Umbilical cord (tissue), 2 donors: ENCODE measurements around the gene TTC7B. TPM values are rescaled to one million over a fixed set of nuclear protein-coding genes. Genes with fewer than 3 reads are reported as not detected.

Experiments
- DNase-seq: peaks from one replicate; pipeline ENCODE4 v3.0.0-alpha.2; 2015; ENCODE audit warnings: low spot score
- total RNA-seq: library from RNA; depleted of rRNA; stranded (reverse); fragments of >200 nt; gene quantifications from one replicate; pipeline ENCODE4 v1.2.3, GENCODE V29; 2014; ENCODE audit warnings: low replicate concordance; ENCODE audit not compliant: insufficient read depth

The TTC7B gene
- total RNA-seq, 1 donor from 2014 or later = 14.2 TPM

DNA sequence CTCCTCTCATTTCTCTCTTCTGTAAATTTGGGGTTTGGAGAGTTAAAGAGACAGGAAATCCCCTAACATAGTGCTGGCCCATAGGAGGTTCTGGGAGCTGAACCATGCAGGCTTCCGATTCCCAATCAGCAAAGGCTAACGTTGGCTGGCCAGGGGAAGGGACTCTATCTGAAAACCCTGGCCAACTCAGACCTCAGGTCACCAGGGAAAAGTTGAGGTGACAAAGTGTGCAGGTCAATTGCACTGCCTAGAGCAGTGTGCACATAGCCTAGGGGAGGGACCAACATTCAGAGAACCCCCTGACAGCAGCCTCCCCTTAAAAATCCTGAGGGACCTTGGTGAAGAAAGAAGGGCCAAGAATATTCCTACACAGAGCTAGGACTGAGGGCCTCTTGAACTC is 38.9 kb downstream of the TTC7B start:
- no peak for DNase-seq

DNA sequence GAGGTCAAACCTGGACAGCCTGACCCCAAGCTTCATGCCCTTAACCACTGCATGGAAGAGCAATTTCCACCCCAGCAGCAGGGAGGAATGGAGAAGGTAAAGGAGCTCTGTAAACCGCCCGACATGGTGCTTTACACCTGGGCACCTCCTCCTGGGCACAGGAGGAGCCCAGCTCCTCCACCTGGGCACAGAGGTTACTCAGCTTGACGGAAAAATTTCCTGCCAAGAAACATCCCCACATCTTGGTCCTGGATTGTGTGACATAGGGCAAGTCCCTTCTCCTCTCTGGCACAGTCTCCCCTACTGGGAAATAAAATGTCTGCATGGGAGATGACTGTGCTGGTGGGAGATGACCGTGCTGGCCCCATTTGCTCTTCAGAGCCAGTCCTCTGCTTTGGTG is 40.8 kb downstream of the TTC7B start:
- no peak for DNase-seq

GRCh38 chr14:90774316-90774715 is 41.9 kb downstream of the TTC7B start:
- no peak for DNase-seq

DNA sequence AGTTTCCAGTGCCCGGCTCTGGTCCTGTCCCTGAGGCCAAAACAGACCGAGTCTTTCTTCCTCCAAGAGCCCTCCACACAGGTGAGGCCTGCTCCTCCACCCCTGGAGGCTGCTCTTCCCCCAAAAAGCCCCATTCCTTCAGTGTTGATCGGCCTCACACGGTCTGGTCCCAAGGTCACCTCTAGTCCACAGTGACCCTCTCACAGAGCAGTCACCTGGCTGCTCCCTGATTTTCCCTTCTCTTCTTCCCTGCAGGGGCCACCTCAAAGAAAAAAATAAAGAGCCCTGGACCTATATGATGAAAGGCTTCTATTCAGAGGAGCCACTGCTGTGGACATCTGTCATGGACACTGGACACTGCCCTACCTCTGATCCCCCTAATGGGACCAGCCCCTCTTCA is 42.5 kb downstream of the TTC7B start:
- DNase-seq = no peak

GRCh38 chr14:90773196-90773486 is 43.1 kb downstream of the TTC7B start:
- no peak for DNase-seq

DNA sequence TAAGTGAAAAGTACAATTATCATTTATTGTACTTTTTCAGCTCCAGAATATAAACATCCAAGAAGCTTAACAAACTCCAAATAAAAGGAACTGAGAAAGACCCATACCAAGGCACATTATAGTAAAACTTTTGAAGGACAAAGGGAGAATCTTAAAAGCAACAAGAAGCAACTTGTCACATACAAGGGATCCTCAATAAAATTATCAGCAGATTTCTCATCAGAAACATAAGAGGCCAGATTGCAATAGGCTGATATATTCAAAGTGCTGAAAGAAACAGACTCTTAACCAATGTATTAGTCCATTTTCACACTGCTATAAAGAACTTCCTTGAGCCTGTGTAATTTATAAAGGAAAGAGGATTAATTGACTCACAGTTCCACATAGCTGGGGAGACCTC is 48.3 kb downstream of the TTC7B start:
- DNase-seq = no peak

DNA sequence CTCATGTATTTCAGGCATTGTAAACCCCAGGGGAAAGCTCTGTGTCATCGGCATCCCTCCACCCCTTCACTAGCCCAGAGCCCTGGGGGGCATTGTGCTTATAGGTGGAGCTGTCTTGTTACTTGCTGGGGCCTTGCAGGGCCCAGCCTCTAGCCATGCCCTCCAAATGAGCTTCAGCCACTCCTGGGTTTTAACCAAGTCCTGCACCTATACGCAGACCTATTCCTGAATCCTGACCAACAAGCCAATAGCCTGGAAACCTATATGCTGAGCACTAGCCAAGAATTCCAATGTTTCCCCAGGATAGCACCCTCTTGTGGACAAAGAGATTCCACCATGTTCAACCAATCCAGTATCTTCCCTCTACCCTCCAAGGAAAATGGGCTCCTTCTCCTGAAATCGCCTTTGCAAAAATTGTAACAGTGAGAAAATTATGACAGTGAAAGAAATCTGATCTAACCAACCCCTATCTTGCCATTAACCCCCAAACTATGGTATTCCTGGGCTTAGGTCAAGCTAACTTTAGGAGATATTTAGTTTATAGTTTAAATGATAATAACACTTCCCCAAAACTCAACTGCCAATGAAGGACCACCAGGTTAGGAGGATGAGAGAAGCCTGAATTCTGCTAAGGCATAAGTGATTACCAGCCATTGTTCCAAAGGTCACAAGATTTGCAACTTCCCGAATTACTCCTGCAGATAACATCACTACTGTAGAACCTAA is 55.5 kb downstream of the TTC7B start:
- no peak for DNase-seq

GRCh38 chr14:90760078-90760444 is 56.2 kb downstream of the TTC7B start:
- DNase-seq = no peak

DNA sequence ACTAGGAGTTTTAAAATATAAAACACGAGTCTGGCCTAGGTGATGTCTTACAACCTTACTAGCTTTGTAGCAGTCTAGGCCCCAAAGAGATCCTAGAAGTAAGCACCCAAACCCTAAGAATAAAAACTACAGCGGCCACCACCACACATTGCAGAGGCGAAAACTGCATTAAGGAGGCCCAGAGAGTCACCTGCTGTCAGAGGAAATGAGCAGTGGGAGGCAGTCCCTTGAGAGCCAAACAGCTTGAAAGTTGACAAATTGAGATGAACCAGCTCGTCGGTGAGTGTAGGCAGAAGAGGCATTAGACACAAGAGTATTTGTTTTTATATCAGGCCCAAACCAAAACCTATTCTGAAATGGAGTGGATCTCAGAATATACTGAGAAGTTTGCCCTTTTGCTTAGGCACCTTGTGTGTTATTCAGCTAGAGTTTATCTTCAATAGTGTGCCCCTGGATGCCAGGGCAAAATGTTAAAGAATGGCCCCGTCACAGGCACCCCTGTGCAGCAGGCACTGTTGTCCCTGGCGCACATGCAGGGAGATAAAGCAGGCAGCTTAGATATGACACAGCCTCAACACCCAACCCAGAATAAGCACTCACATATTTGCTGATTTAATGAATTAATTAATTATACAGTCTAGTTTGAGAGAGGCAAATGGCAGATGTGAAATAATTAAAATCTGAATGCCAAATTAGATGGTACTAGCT is 56.7 kb downstream of the TTC7B start:
- DNase-seq = no peak

DNA sequence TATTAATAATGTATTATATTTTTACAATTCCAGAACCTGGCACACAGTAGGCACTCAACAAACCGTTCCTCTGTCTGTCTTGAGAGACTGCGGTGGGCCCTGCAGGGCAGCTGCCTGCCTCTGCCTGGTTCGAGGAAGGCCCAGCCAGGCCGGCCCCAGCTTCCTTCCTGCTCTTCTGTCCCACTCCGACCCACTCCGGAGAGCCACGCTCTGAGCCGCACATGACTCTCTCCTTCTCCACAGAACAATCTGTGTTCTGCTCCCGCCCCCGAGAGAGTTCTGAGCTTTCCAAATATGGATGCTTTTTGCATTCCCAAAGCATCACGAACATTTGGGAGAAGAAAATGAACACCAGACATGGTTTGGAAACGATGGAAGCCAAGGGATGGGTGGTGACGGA is 57.3 kb downstream of the TTC7B start:
- DNase-seq = peak; percentile 29

DNA sequence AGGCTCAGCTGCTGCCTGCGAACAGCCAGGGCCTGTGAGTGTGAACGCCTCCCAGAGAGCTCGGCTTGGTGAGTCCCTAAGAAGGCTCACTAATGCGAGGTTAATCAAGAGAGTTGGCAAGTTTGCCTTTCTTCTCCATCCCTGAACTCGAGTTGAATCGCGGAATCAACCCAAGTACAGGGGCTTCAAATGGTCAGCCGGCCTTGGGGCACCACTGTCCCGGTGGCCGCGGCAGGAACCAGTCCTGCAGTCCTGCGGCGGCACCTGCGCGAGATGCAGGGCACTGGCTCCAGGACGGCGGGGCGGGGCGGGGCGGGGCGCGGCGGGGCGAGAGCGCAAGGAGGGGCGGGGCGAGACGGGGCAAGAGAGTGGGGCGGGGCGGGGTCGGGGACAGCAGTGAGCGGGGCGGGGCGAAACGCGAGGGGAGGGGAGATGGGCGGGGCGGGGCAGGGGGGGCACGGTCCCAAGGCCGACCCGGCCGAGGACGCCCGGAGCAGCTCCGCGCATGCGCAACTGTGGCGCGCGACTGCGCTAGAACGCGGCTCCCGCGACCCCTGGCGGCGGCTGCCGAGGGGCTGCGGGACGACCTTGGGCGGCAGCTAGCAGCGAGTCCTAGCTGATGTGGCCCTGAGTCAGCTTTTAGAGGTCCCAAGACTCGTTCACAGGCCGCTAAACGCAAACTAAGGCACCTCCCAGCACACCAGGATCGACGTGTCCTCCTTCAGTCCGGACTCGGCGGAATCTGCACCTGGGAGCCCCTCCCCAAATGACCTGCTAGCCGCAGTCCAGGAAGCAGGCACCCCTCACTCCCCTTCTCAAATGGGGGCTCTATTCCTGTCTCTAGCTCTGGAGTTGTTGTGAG is 58.0 kb downstream of the TTC7B start:
- DNase-seq = peak; percentile 93

DNA sequence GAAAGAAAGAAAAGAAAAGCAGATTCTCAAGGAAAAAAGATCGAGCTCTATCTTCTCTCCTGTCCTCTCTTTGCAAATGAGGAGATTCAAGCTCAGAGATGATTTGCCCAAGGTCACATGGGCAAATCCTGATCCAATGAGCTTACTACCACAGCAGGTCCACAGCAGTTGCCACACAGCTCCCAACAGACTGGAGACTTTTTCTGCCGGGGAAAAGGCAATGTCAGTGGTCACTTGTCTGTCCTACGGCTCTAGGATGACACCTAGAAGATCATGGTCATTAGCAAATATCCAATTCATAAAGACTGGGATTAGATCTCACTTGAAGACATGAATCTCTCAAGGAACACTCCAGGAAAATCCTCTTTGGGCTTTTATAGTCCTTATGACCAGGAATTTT is 58.8 kb downstream of the TTC7B start:
- no peak for DNase-seq

DNA sequence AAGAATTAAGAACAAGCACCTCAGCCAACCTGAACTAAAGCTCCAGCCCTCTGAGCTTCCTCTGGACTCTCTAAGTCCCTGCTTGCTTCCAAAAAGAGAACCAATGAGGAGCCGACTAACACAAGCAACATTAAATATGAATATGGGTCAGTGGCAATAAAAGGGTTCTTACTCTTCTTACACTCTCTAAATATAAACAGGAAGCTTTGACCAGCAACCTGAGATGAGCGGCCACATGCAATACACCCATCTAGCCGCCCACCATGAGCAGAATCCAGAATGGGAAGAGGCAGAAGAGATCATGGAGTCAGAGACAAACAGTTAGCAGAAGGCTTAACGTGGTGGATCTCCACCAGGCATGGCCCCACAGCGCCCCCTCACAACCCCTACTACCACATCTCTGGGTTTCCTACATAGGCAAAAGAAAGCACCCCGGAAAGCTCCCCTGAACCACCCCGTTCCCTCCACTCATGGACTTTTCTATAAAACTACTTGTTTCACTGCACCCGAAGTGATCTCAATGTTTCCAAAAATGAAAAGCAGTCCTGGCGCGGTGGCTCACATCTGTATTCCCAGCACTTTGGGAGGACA is 59.4 kb downstream of the TTC7B start:
- no peak for DNase-seq

- no peak for DNase-seq
Measured at GRCh38 chr14:90755661-90756304, 60.4 kb downstream of the TTC7B start.

GRCh38 chr14:90753456-90754005 is 62.7 kb downstream of the TTC7B start:
- DNase-seq = no peak

DNA sequence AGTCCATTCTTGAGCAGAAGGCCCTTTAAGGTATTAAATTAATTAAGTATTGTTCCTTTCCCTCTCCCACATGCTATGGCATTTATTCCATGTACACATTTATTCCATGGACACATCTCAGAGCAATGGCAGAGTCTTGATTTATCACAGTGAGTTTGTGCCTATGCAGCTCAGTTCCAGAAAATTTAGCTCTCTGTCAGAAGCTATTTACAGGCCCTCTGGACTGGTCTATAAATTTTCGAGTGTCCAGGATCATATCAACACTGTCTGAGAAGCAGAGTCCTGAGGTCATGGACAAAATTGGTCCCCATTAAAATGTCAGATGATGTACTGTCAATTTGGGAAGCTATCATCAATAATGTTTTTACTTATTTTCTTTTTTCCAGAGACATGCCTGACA is 65.5 kb downstream of the TTC7B start:
- DNase-seq = peak; percentile 23

- DNase-seq = no peak
Measured at GRCh38 chr14:90750191-90750590, 66.0 kb downstream of the TTC7B start.

DNA sequence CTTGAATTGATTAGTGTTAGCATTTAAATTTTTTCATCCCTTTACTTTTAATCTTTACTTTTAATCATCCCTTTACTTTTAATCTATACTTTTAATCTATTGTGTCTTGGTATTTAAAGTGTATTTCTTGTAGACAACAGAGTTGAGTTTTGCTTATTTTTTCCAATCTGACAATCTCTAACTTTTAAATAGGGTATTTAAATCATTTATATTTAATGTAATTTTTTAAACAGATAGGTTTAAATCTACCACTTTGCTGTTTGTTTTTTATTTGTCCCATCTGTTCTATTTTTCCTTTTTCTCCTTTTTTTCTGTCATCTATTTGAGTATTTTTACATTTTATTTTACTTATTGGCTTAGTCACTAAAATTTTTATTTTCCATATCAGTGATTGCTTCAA is 68.3 kb downstream of the TTC7B start:
- no peak for DNase-seq

DNA sequence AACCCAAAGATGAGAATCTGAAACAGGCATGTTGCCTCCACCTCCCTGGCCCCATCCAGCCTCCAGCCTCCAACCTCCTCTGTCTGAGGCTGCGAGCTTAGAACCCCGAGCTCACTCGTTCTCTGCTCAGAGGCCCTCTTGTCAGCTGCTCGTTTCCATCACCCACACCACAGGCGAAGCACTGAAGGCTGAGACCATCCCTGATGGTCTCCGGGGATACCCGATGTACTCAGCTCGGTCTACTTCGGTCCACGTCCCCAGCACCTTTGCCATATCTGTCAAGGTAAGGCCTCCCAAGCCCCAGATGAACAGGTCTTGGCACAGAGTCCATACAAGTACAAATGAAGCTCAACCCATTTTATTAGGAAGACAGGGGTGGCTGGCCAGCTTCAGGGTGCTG is 72.4 kb downstream of the TTC7B start:
- no peak for DNase-seq

DNA sequence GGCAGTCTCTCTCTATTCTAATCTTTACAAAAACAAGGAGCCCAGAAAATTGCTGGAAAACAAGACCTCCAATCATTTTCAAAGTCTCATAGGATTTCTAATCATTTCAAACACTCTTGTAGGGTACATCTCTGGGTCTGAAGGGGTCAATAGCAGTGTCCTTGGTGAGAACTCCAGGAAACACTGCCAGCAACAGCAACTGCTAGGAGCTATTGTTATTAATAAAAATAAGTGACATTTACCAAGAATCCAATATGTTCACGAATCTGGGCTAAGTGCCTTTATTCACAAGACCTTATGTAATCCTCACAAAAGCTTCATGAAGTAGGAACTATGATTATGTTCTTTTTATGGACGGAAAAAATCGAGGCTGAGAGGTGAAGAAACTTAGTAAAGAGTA is 72.8 kb downstream of the TTC7B start:
- DNase-seq = no peak

GRCh38 chr14:90742729-90743128 is 73.5 kb downstream of the TTC7B start:
- no peak for DNase-seq

GRCh38 chr14:90742252-90742651 is 74.0 kb downstream of the TTC7B start:
- no peak for DNase-seq
